DND-41 (cell line): Measurements from ENCODE around the gene COBL.

Experiments used
- EZH2 ChIP-seq: IDR thresholded peaks from 3 replicates; pipeline ENCODE4 v1.6.1; 2012; ENCODE audit warnings: borderline replicate concordance, low read depth, mild to moderate bottlenecking, moderate library complexity, low read length, inconsistent platforms; ENCODE audit not compliant: severe bottlenecking
- TF ChIP-seq, protein P1 (sequence below): IDR thresholded peaks from 2 replicates; pipeline ENCODE4 v1.5.1; 2012; ENCODE audit warnings: borderline replicate concordance, low read length, moderate library complexity, mild to moderate bottlenecking; ENCODE audit not compliant: poor library complexity, severe bottlenecking; ENCODE audit errors: extremely low read depth

DNA sequence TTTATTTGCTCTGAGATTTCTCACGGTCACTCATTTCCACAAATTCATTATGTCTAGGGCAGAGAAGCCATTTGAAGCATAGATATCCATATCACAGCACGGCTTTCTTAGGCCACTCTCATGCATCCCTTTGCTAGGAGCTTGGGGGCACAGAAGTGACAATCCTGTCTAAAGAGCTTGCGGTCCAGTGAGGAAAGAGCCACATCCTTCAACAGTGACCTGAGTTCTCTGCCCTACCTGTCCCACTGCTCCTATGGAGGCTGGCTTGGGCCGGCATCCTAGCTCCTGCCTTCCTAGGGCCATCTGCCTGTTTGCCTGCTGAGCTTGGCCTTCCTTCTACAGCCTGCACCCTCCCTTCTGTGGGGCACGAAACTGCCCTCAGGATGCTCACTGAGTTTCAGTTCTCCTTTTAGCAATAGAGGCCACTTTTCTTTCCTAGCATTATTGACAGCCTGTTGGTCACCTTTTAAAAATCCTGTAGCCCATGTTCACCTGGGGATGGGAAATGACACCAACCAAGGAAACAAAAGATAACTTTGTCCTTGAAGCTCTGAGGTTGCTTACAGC, 321.8 kb downstream of the COBL start:
- TF ChIP-seq, protein P1, sequence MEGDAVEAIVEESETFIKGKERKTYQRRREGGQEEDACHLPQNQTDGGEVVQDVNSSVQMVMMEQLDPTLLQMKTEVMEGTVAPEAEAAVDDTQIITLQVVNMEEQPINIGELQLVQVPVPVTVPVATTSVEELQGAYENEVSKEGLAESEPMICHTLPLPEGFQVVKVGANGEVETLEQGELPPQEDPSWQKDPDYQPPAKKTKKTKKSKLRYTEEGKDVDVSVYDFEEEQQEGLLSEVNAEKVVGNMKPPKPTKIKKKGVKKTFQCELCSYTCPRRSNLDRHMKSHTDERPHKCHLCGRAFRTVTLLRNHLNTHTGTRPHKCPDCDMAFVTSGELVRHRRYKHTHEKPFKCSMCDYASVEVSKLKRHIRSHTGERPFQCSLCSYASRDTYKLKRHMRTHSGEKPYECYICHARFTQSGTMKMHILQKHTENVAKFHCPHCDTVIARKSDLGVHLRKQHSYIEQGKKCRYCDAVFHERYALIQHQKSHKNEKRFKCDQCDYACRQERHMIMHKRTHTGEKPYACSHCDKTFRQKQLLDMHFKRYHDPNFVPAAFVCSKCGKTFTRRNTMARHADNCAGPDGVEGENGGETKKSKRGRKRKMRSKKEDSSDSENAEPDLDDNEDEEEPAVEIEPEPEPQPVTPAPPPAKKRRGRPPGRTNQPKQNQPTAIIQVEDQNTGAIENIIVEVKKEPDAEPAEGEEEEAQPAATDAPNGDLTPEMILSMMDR, result no peak
- no peak for TF ChIP-seq EZH2
